ENCODE measurements around the gene DUSP22.

- TF ChIP-seq CTCF (IDR thresholded peaks at IDR 0.05) (no peak), EP300 (IDR thresholded peaks at IDR 0.05) (no peak), POLR2A (IDR thresholded peaks at IDR 0.05) (no peak)
Measured at GRCh38 chr6:394641-395289, 102.5 kb downstream of the DUSP22 start.
